Measurements from ENCODE around the gene HCN1. TPM values are rescaled to one million over a fixed set of nuclear protein-coding genes. Genes with fewer than 3 reads are reported as not detected.
"Not testable (repeated sequence)": the region's sequence is repeated elsewhere in the genome, so short reads cannot be mapped to it uniquely, and the experiment has no call there.

The HCN1 gene
- polyA plus RNA-seq, 1 donor: 0.18 TPM

- Histone ChIP-seq H3K9me3 (ENCODE audit: control insufficient read depth, low read depth, low read length) (no peaks in the 10 kb centered on the region), H3K27ac (ENCODE audit: low read length) (no peak overlapping the region), H3K4me1 (ENCODE audit: control insufficient read depth, insufficient read depth, low read length) (no peaks in the 10 kb centered on the region), H3K4me3 (ENCODE audit: low read length) (no peak overlapping the region), H3K27me3 (ENCODE audit: control insufficient read depth, insufficient read depth, low read length) (no peaks in the 10 kb centered on the region), H3K36me3 (ENCODE audit: control insufficient read depth, insufficient read depth, low read length) (no peaks in the 10 kb centered on the region)
- no CpG with 5 or more reads among the region's 1 CpG for WGBS (ENCODE audit: insufficient coverage, low lambda C conversion rate)
- no peak for DNase-seq
Observed at GRCh38 chr5:45399041-45399440, 297.1 kb downstream of the HCN1 start.

- no peaks in the 10 kb centered on the region for H3K9me3 ChIP-seq (ENCODE audit: control insufficient read depth, low read depth, low read length)
- H3K27me3 ChIP-seq (ENCODE audit: control insufficient read depth, insufficient read depth, low read length): no peaks in the 10 kb centered on the region
- no peak overlapping the region for H3K4me3 ChIP-seq (ENCODE audit: low read length)
- DNase-seq: no peak
- no peak overlapping the region for H3K27ac ChIP-seq (ENCODE audit: low read length)
- no peaks in the 10 kb centered on the region for H3K4me1 ChIP-seq (ENCODE audit: control insufficient read depth, insufficient read depth, low read length)
- H3K36me3 ChIP-seq (ENCODE audit: control insufficient read depth, insufficient read depth, low read length): no peaks in the 10 kb centered on the region
- 94% methylated on average over 2 of the region's 6 CpGs for WGBS (ENCODE audit: insufficient coverage, low lambda C conversion rate)
Observed at GRCh38 chr5:45385321-45386058, 310.7 kb downstream of the HCN1 start.

GRCh38 chr5:45383985-45384384 is 312.2 kb downstream of the HCN1 start:
- no peak overlapping the region for H3K27ac ChIP-seq (ENCODE audit: low read length)
- no peaks in the 10 kb centered on the region for H3K4me1 ChIP-seq (ENCODE audit: control insufficient read depth, insufficient read depth, low read length)
- H3K36me3 ChIP-seq (ENCODE audit: control insufficient read depth, insufficient read depth, low read length): no peaks in the 10 kb centered on the region
- H3K27me3 ChIP-seq (ENCODE audit: control insufficient read depth, insufficient read depth, low read length): no peaks in the 10 kb centered on the region
- no peaks in the 10 kb centered on the region for H3K9me3 ChIP-seq (ENCODE audit: control insufficient read depth, low read depth, low read length)
- WGBS (ENCODE audit: insufficient coverage, low lambda C conversion rate): no CpG with 5 or more reads among the region's 2 CpGs
- no peak for DNase-seq
- H3K4me3 ChIP-seq (ENCODE audit: low read length): no peak overlapping the region

GRCh38 chr5:45382583-45382982 is 313.6 kb downstream of the HCN1 start:
- no peak for DNase-seq
- no peak overlapping the region for H3K27ac ChIP-seq (ENCODE audit: low read length)
- 100% methylated on average over 1 of the region's 2 CpGs for WGBS (ENCODE audit: insufficient coverage, low lambda C conversion rate)
- no peaks in the 10 kb centered on the region for H3K36me3 ChIP-seq (ENCODE audit: control insufficient read depth, insufficient read depth, low read length)
- no peaks in the 10 kb centered on the region for H3K4me1 ChIP-seq (ENCODE audit: control insufficient read depth, insufficient read depth, low read length)
- no peaks in the 10 kb centered on the region for H3K27me3 ChIP-seq (ENCODE audit: control insufficient read depth, insufficient read depth, low read length)
- H3K9me3 ChIP-seq (ENCODE audit: control insufficient read depth, low read depth, low read length): no peaks in the 10 kb centered on the region
- no peak overlapping the region for H3K4me3 ChIP-seq (ENCODE audit: low read length)

GRCh38 chr5:45376417-45376816 is 319.8 kb downstream of the HCN1 start:
- WGBS (ENCODE audit: insufficient coverage, low lambda C conversion rate): no CpG with 5 or more reads among the region's 2 CpGs
- no peak overlapping the region for H3K27ac ChIP-seq (ENCODE audit: low read length)
- H3K4me3 ChIP-seq (ENCODE audit: low read length): no peak overlapping the region
- no peaks in the 10 kb centered on the region for H3K4me1 ChIP-seq (ENCODE audit: control insufficient read depth, insufficient read depth, low read length)
- DNase-seq: no peak
- H3K36me3 ChIP-seq (ENCODE audit: control insufficient read depth, insufficient read depth, low read length): no peaks in the 10 kb centered on the region
- H3K27me3 ChIP-seq (ENCODE audit: control insufficient read depth, insufficient read depth, low read length): no peaks in the 10 kb centered on the region
- H3K9me3 ChIP-seq (ENCODE audit: control insufficient read depth, low read depth, low read length): no peaks in the 10 kb centered on the region

- Histone ChIP-seq H3K36me3 (ENCODE audit: control insufficient read depth, insufficient read depth, low read length) (no peaks in the 10 kb centered on the region), H3K27me3 (ENCODE audit: control insufficient read depth, insufficient read depth, low read length) (no peaks in the 10 kb centered on the region), H3K4me3 (ENCODE audit: low read length) (no peak overlapping the region), H3K27ac (ENCODE audit: low read length) (no peak overlapping the region), H3K9me3 (ENCODE audit: control insufficient read depth, low read depth, low read length) (no peaks in the 10 kb centered on the region), H3K4me1 (ENCODE audit: control insufficient read depth, insufficient read depth, low read length) (no peaks in the 10 kb centered on the region)
- WGBS (ENCODE audit: insufficient coverage, low lambda C conversion rate): 95% methylated on average over 10 of the region's 10 CpGs
- no peak for DNase-seq
Observed at GRCh38 chr5:45372629-45373028, 323.6 kb downstream of the HCN1 start.

- WGBS (ENCODE audit: insufficient coverage, low lambda C conversion rate): no CpG with 5 or more reads among the region's 8 CpGs
- DNase-seq; H3K27ac ChIP-seq (ENCODE audit: low read length); H3K36me3 ChIP-seq (ENCODE audit: control insufficient read depth, insufficient read depth, low read length); H3K27me3 ChIP-seq (ENCODE audit: control insufficient read depth, insufficient read depth, low read length); H3K4me3 ChIP-seq (ENCODE audit: low read length); H3K9me3 ChIP-seq (ENCODE audit: control insufficient read depth, low read depth, low read length); H3K4me1 ChIP-seq (ENCODE audit: control insufficient read depth, insufficient read depth, low read length): not testable (repeated sequence)
Observed at GRCh38 chr5:45371423-45371822, 324.8 kb downstream of the HCN1 start.

GRCh38 chr5:45355189-45355992 is 340.8 kb downstream of the HCN1 start:
- no peaks in the 10 kb centered on the region for H3K9me3 ChIP-seq (ENCODE audit: control insufficient read depth, low read depth, low read length)
- H3K27ac ChIP-seq (ENCODE audit: low read length): no peak overlapping the region
- WGBS (ENCODE audit: insufficient coverage, low lambda C conversion rate): 100% methylated on average over 2 of the region's 3 CpGs
- H3K4me3 ChIP-seq (ENCODE audit: low read length): no peak overlapping the region
- no peak for DNase-seq
- H3K4me1 ChIP-seq (ENCODE audit: control insufficient read depth, insufficient read depth, low read length): no peaks in the 10 kb centered on the region
- no peaks in the 10 kb centered on the region for H3K27me3 ChIP-seq (ENCODE audit: control insufficient read depth, insufficient read depth, low read length)
- H3K36me3 ChIP-seq (ENCODE audit: control insufficient read depth, insufficient read depth, low read length): no peaks in the 10 kb centered on the region

GRCh38 chr5:45336464-45336863 is 359.7 kb downstream of the HCN1 start:
- Histone ChIP-seq H3K27me3 (ENCODE audit: control insufficient read depth, insufficient read depth, low read length) (no peaks in the 10 kb centered on the region), H3K36me3 (ENCODE audit: control insufficient read depth, insufficient read depth, low read length) (no peaks in the 10 kb centered on the region), H3K27ac (ENCODE audit: low read length) (no peak overlapping the region), H3K4me3 (ENCODE audit: low read length) (no peak overlapping the region), H3K4me1 (ENCODE audit: control insufficient read depth, insufficient read depth, low read length) (no peaks in the 10 kb centered on the region), H3K9me3 (ENCODE audit: control insufficient read depth, low read depth, low read length) (no peaks in the 10 kb centered on the region)
- DNase-seq: peak in 1 of 2 donors; percentile 2
- no CpG with 5 or more reads among the region's 2 CpGs for WGBS (ENCODE audit: insufficient coverage, low lambda C conversion rate)

- H3K27me3 ChIP-seq (ENCODE audit: control insufficient read depth, insufficient read depth, low read length): no peaks in the 10 kb centered on the region
- no peaks in the 10 kb centered on the region for H3K36me3 ChIP-seq (ENCODE audit: control insufficient read depth, insufficient read depth, low read length)
- H3K27ac ChIP-seq (ENCODE audit: low read length): no peak overlapping the region
- DNase-seq: no peak
- WGBS (ENCODE audit: insufficient coverage, low lambda C conversion rate): no CpG with 5 or more reads among the region's 2 CpGs
- no peaks in the 10 kb centered on the region for H3K9me3 ChIP-seq (ENCODE audit: control insufficient read depth, low read depth, low read length)
- no peak overlapping the region for H3K4me3 ChIP-seq (ENCODE audit: low read length)
- H3K4me1 ChIP-seq (ENCODE audit: control insufficient read depth, insufficient read depth, low read length): no peaks in the 10 kb centered on the region
Observed at GRCh38 chr5:45335978-45336377, 360.2 kb downstream of the HCN1 start.

Data from large intestine (tissue), 3 donors.